Effector memory CD8-positive, alpha-beta T cell (primary cell): ENCODE results near the gene POP5.
"Not testable (repeated sequence)": the region's sequence is repeated elsewhere in the genome, so short reads cannot be mapped to it uniquely, and the experiment has no call there.

Experiments
- ATAC-seq: fragments of 150-1000 bp; cut with Tn5 transposase; replicated peaks from 2 replicates; pipeline ENCODE4 v1.10.0; 2021; ENCODE audit warnings: mild to moderate bottlenecking, moderate library complexity
- DNase-seq, 3 experiments: peaks; one replicate each; pipeline ENCODE4 v3.0.0; 2021
- H3K27ac Mint-ChIP-seq, 2 donors: one replicate each; pipeline ENCODE4 v1.8.0; 2022; ENCODE audit warnings: mild to moderate bottlenecking in 2 of 2, mixed read lengths in 2 of 2, moderate library complexity in 2 of 2
- H3K27me3 Mint-ChIP-seq, 2 donors: one replicate each; pipeline ENCODE4 v1.8.0; 2022; ENCODE audit warnings: mixed read lengths in 2 of 2
- H3K36me3 Mint-ChIP-seq: one replicate; pipeline ENCODE4 v1.8.0; 2022; ENCODE audit warnings: mild to moderate bottlenecking, moderate library complexity, mixed read lengths; ENCODE audit not compliant: insufficient read depth
- H3K4me1 Mint-ChIP-seq, 2 donors: one replicate each; pipeline ENCODE4 v1.8.0; 2022; ENCODE audit warnings: low read depth in 2 of 2, mixed read lengths in 2 of 2
- H3K4me3 Mint-ChIP-seq, 2 donors: one replicate each; pipeline ENCODE4 v1.8.0; 2022; ENCODE audit warnings: mild to moderate bottlenecking in 2 of 2, mixed read lengths in 2 of 2, moderate library complexity in 2 of 2
- H3K9me3 Mint-ChIP-seq, 2 donors: one replicate each; pipeline ENCODE4 v1.8.0; 2022; ENCODE audit warnings: mixed read lengths in 2 of 2

The POP5 gene

GRCh38 chr12:120539303-120539702 lies 41.9 kb downstream of the POP5 start:
- DNase-seq (no peak), ATAC-seq (no peak)
- peak overlapping the region; percentile 59 to 72 for H3K27ac Mint-ChIP-seq
- no peaks in the 10 kb centered on the region for H3K9me3 Mint-ChIP-seq
- peaks cover 44 to 47% of the 10 kb centered on the region in 2 donors for H3K4me1 Mint-ChIP-seq
- peaks cover 43% of the 10 kb centered on the region for H3K36me3 Mint-ChIP-seq
- H3K27me3 Mint-ChIP-seq, result no peaks in the 10 kb centered on the region
- H3K4me3 Mint-ChIP-seq, result peak overlapping the region; percentile 98 to 99

- no peaks in the 10 kb centered on the region for H3K27me3 Mint-ChIP-seq
- ATAC-seq, result no peak
- peak overlapping the region; percentile 98 to 99 for H3K4me3 Mint-ChIP-seq
- no peaks in the 10 kb centered on the region for H3K9me3 Mint-ChIP-seq
- DNase-seq, result no peak
- peaks cover 44 to 48% of the 10 kb centered on the region in 2 donors for H3K4me1 Mint-ChIP-seq
- H3K27ac Mint-ChIP-seq, result peak overlapping the region; percentile 59 to 85
- H3K36me3 Mint-ChIP-seq, result peaks cover 43% of the 10 kb centered on the region
These were observed 42.7 kb downstream of the POP5 start for GRCh38 chr12:120538281-120539156.

GRCh38 chr12:120537856-120538220 lies 43.4 kb downstream of the POP5 start:
- H3K9me3 Mint-ChIP-seq, result no peaks in the 10 kb centered on the region
- ATAC-seq (no peak), DNase-seq (no peak)
- H3K4me3 Mint-ChIP-seq, result peak overlapping the region; percentile 98 to 99
- peak overlapping the region in 1 of 2 donors; percentile 85 for H3K27ac Mint-ChIP-seq
- no peaks in the 10 kb centered on the region for H3K27me3 Mint-ChIP-seq
- peaks cover 40% of the 10 kb centered on the region for H3K36me3 Mint-ChIP-seq
- H3K4me1 Mint-ChIP-seq, result peaks cover 44 to 48% of the 10 kb centered on the region in 2 donors

- Mint-ChIP-seq H3K27me3 (no peaks in the 10 kb centered on the region), H3K27ac (peak overlapping the region; percentile 68 to 76), H3K9me3 (no peaks in the 10 kb centered on the region), H3K4me3 (peak overlapping the region; percentile 98 to 99), H3K36me3 (peaks cover 27% of the 10 kb centered on the region), H3K4me1 (peaks cover 39 to 44% of the 10 kb centered on the region in 2 donors)
- peak; percentile 23 for ATAC-seq
- DNase-seq, result no peak
These were observed 45.0 kb downstream of the POP5 start for GRCh38 chr12:120536064-120536791.

- no peaks in the 10 kb centered on the region for H3K9me3 Mint-ChIP-seq
- no peaks in the 10 kb centered on the region for H3K27me3 Mint-ChIP-seq
- H3K4me3 Mint-ChIP-seq, result peak overlapping the region; percentile 98 to 99
- H3K27ac Mint-ChIP-seq, result peak overlapping the region; percentile 97 to 98
- peaks cover 36 to 44% of the 10 kb centered on the region in 2 donors for H3K4me1 Mint-ChIP-seq
- peak; percentile 66 for ATAC-seq
- H3K36me3 Mint-ChIP-seq, result peaks cover 21% of the 10 kb centered on the region
- DNase-seq, result peak; percentile 14 to 48 (median 40)
These were observed 46.2 kb downstream of the POP5 start for GRCh38 chr12:120534703-120535655.

- H3K4me1 Mint-ChIP-seq, result peaks cover 39 to 44% of the 10 kb centered on the region in 2 donors
- H3K4me3 Mint-ChIP-seq, result peak within 1 kb of the TSS; percentile 98 to 99
- H3K36me3 Mint-ChIP-seq, result peaks cover 21% of the 10 kb centered on the region
- H3K27ac Mint-ChIP-seq, result peak within 1 kb of the TSS; percentile 97 to 98
- ATAC-seq (peak; percentile 79), DNase-seq (peak; percentile 71 to 74 (median 71))
- H3K9me3 Mint-ChIP-seq, result no peaks in the 10 kb centered on the region
- H3K27me3 Mint-ChIP-seq, result no peaks in the 10 kb centered on the region
These were observed 46.9 kb downstream of the POP5 start, which contains the start of gene RNF10 for GRCh38 chr12:120534203-120534702. Gene RNF10 (plus strand): TSS chr12:120534356. CDS start chr12:120534812, 456 bp downstream.

GRCh38 chr12:120532701-120533238 lies 48.4 kb downstream of the POP5 start:
- Mint-ChIP-seq H3K36me3 (peaks cover 29% of the 10 kb centered on the region), H3K4me3 (no peak overlapping the region), H3K9me3 (no peaks in the 10 kb centered on the region), H3K27ac (no peak overlapping the region), H3K4me1 (peaks cover 31 to 35% of the 10 kb centered on the region in 2 donors), H3K27me3 (no peaks in the 10 kb centered on the region)
- ATAC-seq, result no peak
- no peak for DNase-seq

GRCh38 chr12:120530418-120530761 lies 50.8 kb downstream of the POP5 start:
- not testable (repeated sequence) for H3K9me3 Mint-ChIP-seq, ATAC-seq, H3K27ac Mint-ChIP-seq, H3K27me3 Mint-ChIP-seq, H3K4me3 Mint-ChIP-seq, DNase-seq
- Mint-ChIP-seq H3K4me1 (peaks cover 15 to 19% of the 10 kb centered on the region in 2 donors), H3K36me3 (peaks cover 27% of the 10 kb centered on the region)

GRCh38 chr12:120529641-120530417 lies 51.4 kb downstream of the POP5 start:
- Mint-ChIP-seq H3K36me3 (peaks cover 24% of the 10 kb centered on the region), H3K4me1 (peaks cover 15% of the 10 kb centered on the region in 2 donors), H3K4me3 (peak overlapping the region; percentile 99 to 100), H3K27ac (peak overlapping the region; percentile 98 to 100), H3K9me3 (no peaks in the 10 kb centered on the region), H3K27me3 (no peaks in the 10 kb centered on the region)
- ATAC-seq (no peak), DNase-seq (no peak)

GRCh38 chr12:120528861-120529525 lies 52.2 kb downstream of the POP5 start, which contains the start of gene COQ5:
Gene COQ5 (minus strand): TSS chr12:120529158. CDS start chr12:120529141, 17 bp downstream.
- H3K27ac Mint-ChIP-seq, result peak within 1 kb of the TSS; percentile 98 to 100
- ATAC-seq (peak; percentile 98), DNase-seq (peak; percentile 75 to 80 (median 75))
- peaks cover 13 to 15% of the 10 kb centered on the region in 2 donors for H3K4me1 Mint-ChIP-seq
- H3K4me3 Mint-ChIP-seq, result peak within 1 kb of the TSS; percentile 99 to 100
- no peaks in the 10 kb centered on the region for H3K9me3 Mint-ChIP-seq
- no peaks in the 10 kb centered on the region for H3K27me3 Mint-ChIP-seq
- H3K36me3 Mint-ChIP-seq, result peaks cover 17% of the 10 kb centered on the region
